Activated naive CD8-positive, alpha-beta T cell (primary cell): ENCODE data around the gene CLK2.
"Not testable (repeated sequence)": the region's sequence is repeated elsewhere in the genome, so short reads cannot be mapped to it uniquely, and the experiment has no call there.

Experiments
- H3K27ac Mint-ChIP-seq: one replicate; pipeline ENCODE4 v1.8.0; 2021; ENCODE audit warnings: mixed read lengths
- H3K27me3 Mint-ChIP-seq: one replicate; pipeline ENCODE4 v1.8.0; 2021; ENCODE audit warnings: mixed read lengths
- H3K36me3 Mint-ChIP-seq: one replicate; pipeline ENCODE4 v1.8.0; 2021; ENCODE audit warnings: mixed read lengths
- H3K4me1 Mint-ChIP-seq: one replicate; pipeline ENCODE4 v1.8.0; 2021; ENCODE audit warnings: low read depth, mixed read lengths
- H3K4me3 Mint-ChIP-seq: one replicate; pipeline ENCODE4 v1.8.0; 2021; ENCODE audit warnings: mild to moderate bottlenecking, mixed read lengths
- H3K9me3 Mint-ChIP-seq: one replicate; pipeline ENCODE4 v1.8.0; 2021; ENCODE audit warnings: low read depth, mixed read lengths

Gene CLK2

GRCh38 chr1:155226188-155226909 is 47.0 kb downstream of the CLK2 start:
- no peaks in the 10 kb centered on the region for H3K36me3 Mint-ChIP-seq
- peak overlapping the region; percentile 98 for H3K27ac Mint-ChIP-seq
- no peaks in the 10 kb centered on the region for H3K9me3 Mint-ChIP-seq
- H3K27me3 Mint-ChIP-seq, result no peaks in the 10 kb centered on the region
- peak overlapping the region; percentile 91 for H3K4me3 Mint-ChIP-seq
- H3K4me1 Mint-ChIP-seq, result peaks cover 21% of the 10 kb centered on the region

GRCh38 chr1:155225404-155225759 is 47.9 kb downstream of the CLK2 start:
- peak overlapping the region; percentile 91 for H3K4me3 Mint-ChIP-seq
- not testable (repeated sequence) for H3K36me3 Mint-ChIP-seq, H3K27ac Mint-ChIP-seq, H3K9me3 Mint-ChIP-seq, H3K27me3 Mint-ChIP-seq
- peaks cover 21% of the 10 kb centered on the region for H3K4me1 Mint-ChIP-seq

- Mint-ChIP-seq H3K4me1 (peaks cover 26% of the 10 kb centered on the region), H3K36me3 (no peaks in the 10 kb centered on the region), H3K27me3 (no peaks in the 10 kb centered on the region), H3K9me3 (no peaks in the 10 kb centered on the region), H3K27ac (no peak overlapping the region), H3K4me3 (no peak overlapping the region)
Observed at GRCh38 chr1:155223047-155223446, 50.3 kb downstream of the CLK2 start.

DNA sequence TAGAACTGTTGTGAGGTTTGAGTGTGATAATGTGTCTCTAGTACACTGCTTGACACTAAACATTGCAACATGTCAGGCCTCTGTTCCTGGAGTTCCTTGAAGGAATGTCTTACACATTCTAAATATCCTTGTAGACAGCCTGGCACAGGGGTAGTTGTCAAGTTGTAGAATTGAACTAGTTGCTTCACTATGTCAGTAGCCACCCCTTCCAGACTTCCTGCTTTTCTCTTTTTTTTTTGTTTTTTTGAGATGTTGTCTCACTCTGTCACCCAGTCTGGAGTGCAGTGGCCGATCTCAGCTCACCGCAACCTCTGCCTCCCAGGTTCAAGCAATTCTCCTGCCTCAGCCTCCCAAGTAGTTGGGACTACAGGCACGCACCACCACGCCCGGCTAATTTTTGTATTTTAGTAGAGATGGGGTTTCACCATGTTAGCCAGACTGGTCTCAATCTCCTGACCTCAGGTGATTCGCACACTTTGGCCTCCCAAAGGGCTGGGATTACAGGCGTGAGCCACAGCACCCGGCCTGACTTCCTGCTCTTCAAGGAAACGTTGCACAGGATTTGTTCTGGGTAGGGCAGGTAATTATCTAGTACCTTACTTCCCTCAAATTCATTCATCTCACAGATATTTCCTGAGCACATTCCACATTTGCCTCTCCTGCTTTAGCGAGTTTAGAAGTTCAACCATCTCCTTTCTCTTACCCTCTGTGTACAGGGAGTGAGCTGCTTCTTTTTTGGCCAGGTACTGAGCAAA is 52.9 kb downstream of the CLK2 start:
- not testable (repeated sequence) for H3K27me3 Mint-ChIP-seq, H3K4me3 Mint-ChIP-seq, H3K27ac Mint-ChIP-seq, H3K36me3 Mint-ChIP-seq, H3K9me3 Mint-ChIP-seq
- H3K4me1 Mint-ChIP-seq, result peaks cover 11% of the 10 kb centered on the region

DNA sequence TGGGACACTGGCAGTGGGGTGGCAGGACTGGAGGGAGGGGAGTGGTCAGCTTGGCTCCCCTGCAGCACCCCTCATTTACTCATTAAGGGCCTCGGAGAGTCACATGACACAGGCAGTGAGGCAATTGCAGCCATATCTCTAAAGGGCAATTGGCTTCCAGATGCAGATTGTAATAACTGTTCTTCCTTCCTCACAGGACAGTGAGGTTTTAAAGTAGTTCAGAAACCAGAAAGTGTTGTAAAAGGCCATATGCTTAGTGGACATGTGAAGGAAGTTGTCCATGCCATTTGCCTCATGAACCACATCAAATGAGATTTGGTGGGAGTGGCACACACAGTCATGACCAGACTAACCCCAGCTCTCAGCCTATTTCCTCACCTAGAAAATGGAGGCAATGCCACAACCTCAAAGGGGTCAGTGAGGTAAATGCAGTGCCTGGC is 53.7 kb downstream of the CLK2 start:
- Mint-ChIP-seq H3K4me1 (peaks cover 10% of the 10 kb centered on the region), H3K36me3 (no peaks in the 10 kb centered on the region), H3K27ac (no peak overlapping the region), H3K9me3 (no peaks in the 10 kb centered on the region), H3K27me3 (no peaks in the 10 kb centered on the region), H3K4me3 (no peak overlapping the region)

GRCh38 chr1:155218854-155219591 is 54.3 kb downstream of the CLK2 start:
- Mint-ChIP-seq H3K27me3 (no peaks in the 10 kb centered on the region), H3K36me3 (no peaks in the 10 kb centered on the region), H3K4me3 (no peak overlapping the region), H3K27ac (no peak overlapping the region), H3K4me1 (peaks cover 9% of the 10 kb centered on the region), H3K9me3 (no peaks in the 10 kb centered on the region)

DNA sequence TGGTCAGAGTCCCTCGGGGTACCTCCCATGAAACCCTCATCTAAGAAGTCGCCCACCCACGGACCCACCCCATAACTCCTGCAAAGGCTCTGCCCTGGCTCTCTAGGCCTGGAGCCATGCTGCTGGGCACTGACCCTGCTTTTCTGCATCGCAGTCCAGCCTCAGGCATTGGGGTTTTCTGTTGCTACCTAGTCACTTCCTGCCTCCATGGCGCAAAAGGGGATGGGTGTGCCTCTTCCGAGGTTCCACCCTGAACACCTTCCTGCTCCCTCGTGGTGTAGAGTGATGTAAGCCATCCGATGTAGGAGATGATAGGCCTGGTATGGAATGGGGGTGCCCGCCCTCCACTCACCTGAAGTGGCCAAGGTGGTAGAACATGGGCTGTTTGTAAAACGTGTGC is 58.6 kb downstream of the CLK2 start:
- not testable (repeated sequence) for H3K4me1 Mint-ChIP-seq, H3K27me3 Mint-ChIP-seq
- peak overlapping the region; percentile 0 for H3K27ac Mint-ChIP-seq

More for the DNA sequence above, 58.6 kb downstream of the CLK2 start:
- not testable (repeated sequence) for H3K4me3 Mint-ChIP-seq, H3K36me3 Mint-ChIP-seq, H3K9me3 Mint-ChIP-seq
